Measurements from ENCODE around the gene NACA2. TPM values are rescaled to one million over a fixed set of nuclear protein-coding genes. Genes with fewer than 3 reads are reported as not detected.
A peak's percentile ranks its signal among the peaks of the same experiment; 100 is the strongest.

Gene NACA2
- total and polyA plus RNA-seq, 2 of the 13 experiments (the other 11 are each of a cell fraction or from before 2014, with no cell fraction given), result 0.21 TPM; not detected in 1

- TF ChIP-seq ZBTB49 (CRISPR knock-in tag; IDR thresholded peaks at IDR 0.05; ENCODE audit: borderline replicate concordance) (no peak), ZNF576 (CRISPR knock-in tag; IDR thresholded peaks at IDR 0.05) (no peak), FLYWCH1 (CRISPR knock-in tag; IDR thresholded peaks at IDR 0.05) (no peak), JARID2 (CRISPR knock-in tag; IDR thresholded peaks at IDR 0.05; ENCODE audit: insufficient replicate concordance) (no peak), EED (CRISPR knock-in tag; IDR thresholded peaks at IDR 0.05) (no peak), ZNF468 (CRISPR knock-in tag; IDR thresholded peaks at IDR 0.05) (no peak), LBX2 (CRISPR knock-in tag; IDR thresholded peaks at IDR 0.05; ENCODE audit: borderline replicate concordance) (no peak), BRD4 (CRISPR knock-in tag; IDR thresholded peaks at IDR 0.05) (no peak), XRCC5 (optimal IDR thresholded peaks at IDR 0.05; ENCODE audit: low read length) (peak; percentile 21), THAP7 (CRISPR knock-in tag; IDR thresholded peaks at IDR 0.05) (no peak), CREBL2 (CRISPR knock-in tag; IDR thresholded peaks at IDR 0.05; ENCODE audit: borderline replicate concordance) (no peak), NFIC (IDR thresholded peaks at IDR 0.05; ENCODE audit: low read length) (no peak), MLXIP (CRISPR knock-in tag; IDR thresholded peaks at IDR 0.05; ENCODE audit: borderline replicate concordance) (no peak), ZNF550 (CRISPR knock-in tag; IDR thresholded peaks at IDR 0.05; ENCODE audit: borderline replicate concordance) (no peak), SNRNP70 (IDR thresholded peaks at IDR 0.05; ENCODE audit: low read depth, low read length) (no peak), SNAI1 (CRISPR knock-in tag; IDR thresholded peaks at IDR 0.05; ENCODE audit: borderline replicate concordance) (no peak), HDAC2 (CRISPR knock-in tag; IDR thresholded peaks at IDR 0.05) (0 out of 2 replicates have a peak, but pooled peaks have one; percentile 30), HMGXB4 (CRISPR knock-in tag; IDR thresholded peaks at IDR 0.05; ENCODE audit: borderline replicate concordance in 1 of 2, low read depth in 1 of 2) (peak; percentile 60 to 61; a peak in 2 of 4 replicates), CEBPG (CRISPR knock-in tag; IDR thresholded peaks at IDR 0.05) (no peak), ZSCAN9 (CRISPR knock-in tag; IDR thresholded peaks at IDR 0.05; ENCODE audit: borderline replicate concordance) (0 out of 2 replicates have a peak, but pooled peaks have one; percentile 30)
Observed at GRCh38 chr17:61574542-61575351, 16.3 kb downstream of the NACA2 start (continued).

All from HepG2 (cell line).